ENCODE data around the gene RASGEF1C. TPM values are rescaled to one million over a fixed set of nuclear protein-coding genes. Genes with fewer than 3 reads are reported as not detected.

RASGEF1C gene
- total RNA-seq, 2 donors from 2014 or later, result not detected

GRCh38 chr5:180215783-180216630 lies 7.0 kb upstream of the RASGEF1C start:
- Histone ChIP-seq H3K27ac (no peak overlapping the region), H3K27me3 (replicated peaks; ENCODE audit: insufficient read depth) (no peaks in the 10 kb centered on the region), H3K36me3 (no peaks in the 10 kb centered on the region), H3K4me1 (ENCODE audit: control insufficient read depth in 1 of 2, low read depth in 2 of 2) (no peaks in the 10 kb centered on the region), H3K9me3 (peaks cover 50% of the 10 kb centered on the region), H3K4me3 (no peak overlapping the region)
- no peak for TF ChIP-seq CTCF (IDR thresholded peaks at IDR 0.05)
- ATAC-seq (ENCODE audit: insufficient number of reproducible peaks, low FRiP score, low read depth) (no peak), DNase-seq (ENCODE audit: low spot score) (no peak)

GRCh38 chr5:180214870-180215770 lies 6.1 kb upstream of the RASGEF1C start:
- Histone ChIP-seq H3K4me1 (ENCODE audit: control insufficient read depth in 1 of 2, low read depth in 2 of 2) (no peaks in the 10 kb centered on the region), H3K9me3 (peaks cover 43% of the 10 kb centered on the region), H3K36me3 (no peaks in the 10 kb centered on the region), H3K27me3 (replicated peaks; ENCODE audit: insufficient read depth) (no peaks in the 10 kb centered on the region), H3K4me3 (no peak overlapping the region), H3K27ac (no peak overlapping the region)
- ATAC-seq (ENCODE audit: insufficient number of reproducible peaks, low FRiP score, low read depth) (no peak), DNase-seq (ENCODE audit: low spot score) (no peak)
- no peak for TF ChIP-seq CTCF (IDR thresholded peaks at IDR 0.05)

GRCh38 chr5:180213657-180214207 lies 4.7 kb upstream of the RASGEF1C start:
- Histone ChIP-seq H3K27ac (no peak overlapping the region), H3K36me3 (no peaks in the 10 kb centered on the region), H3K9me3 (peaks cover 31% of the 10 kb centered on the region), H3K4me1 (ENCODE audit: control insufficient read depth in 1 of 2, low read depth in 2 of 2) (no peaks in the 10 kb centered on the region), H3K4me3 (no peak overlapping the region), H3K27me3 (replicated peaks; ENCODE audit: insufficient read depth) (no peaks in the 10 kb centered on the region)
- TF ChIP-seq CTCF (IDR thresholded peaks at IDR 0.05), result no peak
- no peak for ATAC-seq (ENCODE audit: insufficient number of reproducible peaks, low FRiP score, low read depth)
- no peak for DNase-seq (ENCODE audit: low spot score)

GRCh38 chr5:180213256-180213600 lies 4.2 kb upstream of the RASGEF1C start:
- no peak for TF ChIP-seq CTCF (IDR thresholded peaks at IDR 0.05)
- Histone ChIP-seq H3K27me3 (replicated peaks; ENCODE audit: insufficient read depth) (peaks cover 3% of the 10 kb centered on the region), H3K27ac (no peak overlapping the region), H3K4me3 (no peak overlapping the region), H3K4me1 (ENCODE audit: control insufficient read depth in 1 of 2, low read depth in 2 of 2) (peaks cover 0 to 2% of the 10 kb centered on the region in 2 donors), H3K9me3 (peaks cover 26% of the 10 kb centered on the region), H3K36me3 (no peaks in the 10 kb centered on the region)
- DNase-seq (ENCODE audit: low spot score) (no peak), ATAC-seq (ENCODE audit: insufficient number of reproducible peaks, low FRiP score, low read depth) (no peak)
